Upper lobe of left lung (tissue), 4 donors: Measurements from ENCODE around the gene MAB21L4.
"Not testable (repeated sequence)": the region's sequence is repeated elsewhere in the genome, so short reads cannot be mapped to it uniquely, and the experiment has no call there.

Experiments
- POLR2A ChIP-seq, 4 donors: fragments of 450-650 bp; IDR thresholded peaks; one replicate each; pipeline ENCODE4 v1.5.1; 2016 to 2017; ENCODE audit warnings: antibody characterized with exemption in 4 of 4, mild to moderate bottlenecking in 2 of 4
- TF ChIP-seq, protein P1 (sequence below), 6 experiments: fragments of 450-650 bp in 4 of 6; fragments of 200-600 bp in 2 of 6; sonication (generic) in 2 of 6; IDR thresholded peaks; one replicate each; pipeline ENCODE4 v1.5.1; 2016 to 2019; ENCODE audit warnings: antibody characterized with exemption in 6 of 6

DNA sequence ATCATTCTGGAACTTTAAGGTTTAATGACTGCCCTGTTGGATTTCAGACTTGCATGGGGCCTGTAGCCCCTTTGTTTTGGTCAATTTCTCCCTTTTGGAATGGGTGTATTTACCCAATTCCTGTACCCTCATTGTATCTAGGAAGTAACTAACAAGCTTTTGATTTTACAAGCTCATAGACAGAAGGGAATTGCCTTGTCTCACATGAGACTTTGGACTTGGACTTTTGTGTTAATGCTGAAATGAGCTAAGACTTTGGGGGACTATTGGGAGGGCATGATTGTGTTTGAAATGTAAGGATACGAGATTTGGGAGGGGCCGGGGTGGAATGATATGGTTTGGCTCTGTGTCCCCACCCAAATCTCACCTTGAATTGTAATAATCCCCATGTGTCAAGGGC lies 49.6 kb downstream of the MAB21L4 start:
- TF ChIP-seq, protein P1, sequence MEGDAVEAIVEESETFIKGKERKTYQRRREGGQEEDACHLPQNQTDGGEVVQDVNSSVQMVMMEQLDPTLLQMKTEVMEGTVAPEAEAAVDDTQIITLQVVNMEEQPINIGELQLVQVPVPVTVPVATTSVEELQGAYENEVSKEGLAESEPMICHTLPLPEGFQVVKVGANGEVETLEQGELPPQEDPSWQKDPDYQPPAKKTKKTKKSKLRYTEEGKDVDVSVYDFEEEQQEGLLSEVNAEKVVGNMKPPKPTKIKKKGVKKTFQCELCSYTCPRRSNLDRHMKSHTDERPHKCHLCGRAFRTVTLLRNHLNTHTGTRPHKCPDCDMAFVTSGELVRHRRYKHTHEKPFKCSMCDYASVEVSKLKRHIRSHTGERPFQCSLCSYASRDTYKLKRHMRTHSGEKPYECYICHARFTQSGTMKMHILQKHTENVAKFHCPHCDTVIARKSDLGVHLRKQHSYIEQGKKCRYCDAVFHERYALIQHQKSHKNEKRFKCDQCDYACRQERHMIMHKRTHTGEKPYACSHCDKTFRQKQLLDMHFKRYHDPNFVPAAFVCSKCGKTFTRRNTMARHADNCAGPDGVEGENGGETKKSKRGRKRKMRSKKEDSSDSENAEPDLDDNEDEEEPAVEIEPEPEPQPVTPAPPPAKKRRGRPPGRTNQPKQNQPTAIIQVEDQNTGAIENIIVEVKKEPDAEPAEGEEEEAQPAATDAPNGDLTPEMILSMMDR (IDR thresholded peaks at IDR 0.05) = not testable (repeated sequence)
- TF ChIP-seq POLR2A (IDR thresholded peaks at IDR 0.05) = not testable (repeated sequence)
